GM21825 (cell line): ENCODE results near the gene NEGR1.
"Not testable (repeated sequence)": the region's sequence is repeated elsewhere in the genome, so short reads cannot be mapped to it uniquely, and the experiment has no call there.

Experiments used
- ATAC-seq: cut with Tn5 transposase; IDR thresholded peaks from one replicate; pipeline ENCODE4 v1.9.1; 2021; ENCODE audit warnings: mild to moderate bottlenecking, moderate library complexity; ENCODE audit not compliant: unreplicated experiment

Gene NEGR1

DNA sequence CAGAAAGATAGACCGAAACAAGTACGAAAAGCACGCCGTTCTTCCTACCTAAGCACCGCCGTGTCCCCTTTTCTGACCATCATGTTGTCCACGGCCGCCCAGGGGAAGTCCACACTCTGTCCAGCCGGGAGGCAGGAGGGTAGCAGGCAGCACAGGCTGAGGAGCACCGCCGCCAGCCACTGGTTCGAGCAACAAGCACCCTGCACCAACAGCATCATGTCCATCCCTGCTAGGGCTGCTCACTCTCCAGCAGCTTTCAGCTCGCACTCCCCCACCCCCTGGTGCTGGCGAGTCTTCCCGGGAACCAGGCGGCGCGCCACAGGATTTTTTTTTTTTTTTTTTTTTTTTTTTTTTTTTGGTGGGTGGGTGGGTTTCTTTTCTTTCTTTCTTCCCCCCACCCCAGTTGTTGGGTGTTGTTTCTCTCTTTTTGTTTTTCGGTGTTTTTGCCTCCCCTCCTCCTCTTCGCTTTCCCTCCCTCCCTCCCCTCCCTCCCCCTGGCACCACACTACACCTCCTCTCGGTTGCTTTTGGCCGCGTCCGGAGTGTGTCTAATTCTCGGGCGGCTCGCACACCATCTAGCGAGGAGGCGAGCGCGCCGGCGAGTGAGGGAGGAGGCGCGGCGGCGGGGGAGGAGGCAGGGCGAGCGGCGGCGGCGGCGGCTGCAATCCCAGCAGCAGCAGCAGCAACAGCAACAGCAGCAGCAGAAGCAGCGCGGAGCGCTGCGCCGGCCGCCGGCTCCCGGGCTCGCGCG lies at the start of gene NEGR1:
Gene NEGR1, minus strand, starts transcription at position 269 of the 751 bp plus-strand sequence.
- peak; percentile 81 for ATAC-seq

DNA sequence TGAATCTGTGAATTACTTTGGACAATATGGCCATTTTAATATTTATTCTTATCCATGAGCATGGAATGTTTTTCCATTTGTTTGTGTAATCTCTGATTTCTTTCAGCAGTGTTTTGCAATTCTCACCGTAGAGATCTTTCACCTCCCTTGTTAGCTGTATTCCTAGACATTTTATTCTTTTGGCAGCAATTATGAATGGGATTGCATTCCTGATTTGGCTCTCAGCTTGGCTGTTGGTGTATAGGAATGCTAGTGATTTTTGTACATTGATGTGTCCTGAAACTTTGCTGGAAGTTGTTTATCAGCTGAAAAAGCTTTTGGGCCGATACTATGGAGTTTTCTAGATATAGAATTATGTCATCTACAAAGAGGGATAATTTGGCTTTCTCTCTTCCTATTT lies 44.2 kb upstream of the NEGR1 start:
- no peak for ATAC-seq

GRCh38 chr1:72324451-72324850 lies 42.1 kb upstream of the NEGR1 start:
- ATAC-seq, result no peak

GRCh38 chr1:72322910-72323309 lies 40.6 kb upstream of the NEGR1 start:
- ATAC-seq, result no peak

GRCh38 chr1:72296501-72296900 lies 14.2 kb upstream of the NEGR1 start:
- no peak for ATAC-seq

- ATAC-seq, result no peak
Observed at GRCh38 chr1:72288886-72289285, 6.5 kb upstream of the NEGR1 start.

GRCh38 chr1:72286401-72286800 lies 4.1 kb upstream of the NEGR1 start:
- ATAC-seq, result no peak

DNA sequence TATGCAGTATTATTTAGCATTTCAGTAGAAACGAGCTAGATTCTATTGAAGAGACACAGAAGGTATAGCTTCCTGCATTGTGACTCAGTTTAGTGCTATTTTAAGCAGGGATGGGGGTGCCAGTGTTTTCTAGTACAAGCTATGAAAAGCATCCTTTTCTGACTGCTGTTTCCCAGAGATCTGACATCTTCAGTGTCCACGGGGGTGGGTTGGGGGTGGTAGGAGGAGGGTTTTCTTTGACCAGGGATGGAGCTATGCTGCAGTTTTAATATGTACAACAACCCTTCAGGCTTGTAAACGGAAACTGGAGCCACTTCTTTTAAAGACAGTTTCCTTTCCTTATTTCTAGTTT lies 2.7 kb upstream of the NEGR1 start:
- ATAC-seq, result no peak

- ATAC-seq, result peak; percentile 41
Observed at GRCh38 chr1:72284348-72285073, 2.2 kb upstream of the NEGR1 start.

DNA sequence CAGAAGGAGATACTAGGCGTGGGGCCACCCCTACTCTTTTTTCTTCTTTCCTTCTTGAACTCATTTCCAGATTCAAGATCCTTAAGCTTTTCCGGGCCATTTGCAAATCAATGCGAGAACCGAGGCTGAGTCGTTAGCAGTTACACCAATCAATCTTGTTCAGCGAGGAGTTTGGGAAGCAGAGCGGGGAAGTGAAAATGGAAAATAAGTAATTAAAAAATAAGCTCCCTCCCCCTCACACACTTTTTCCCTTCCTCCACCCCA lies 1.7 kb upstream of the NEGR1 start:
- ATAC-seq, result no peak

DNA sequence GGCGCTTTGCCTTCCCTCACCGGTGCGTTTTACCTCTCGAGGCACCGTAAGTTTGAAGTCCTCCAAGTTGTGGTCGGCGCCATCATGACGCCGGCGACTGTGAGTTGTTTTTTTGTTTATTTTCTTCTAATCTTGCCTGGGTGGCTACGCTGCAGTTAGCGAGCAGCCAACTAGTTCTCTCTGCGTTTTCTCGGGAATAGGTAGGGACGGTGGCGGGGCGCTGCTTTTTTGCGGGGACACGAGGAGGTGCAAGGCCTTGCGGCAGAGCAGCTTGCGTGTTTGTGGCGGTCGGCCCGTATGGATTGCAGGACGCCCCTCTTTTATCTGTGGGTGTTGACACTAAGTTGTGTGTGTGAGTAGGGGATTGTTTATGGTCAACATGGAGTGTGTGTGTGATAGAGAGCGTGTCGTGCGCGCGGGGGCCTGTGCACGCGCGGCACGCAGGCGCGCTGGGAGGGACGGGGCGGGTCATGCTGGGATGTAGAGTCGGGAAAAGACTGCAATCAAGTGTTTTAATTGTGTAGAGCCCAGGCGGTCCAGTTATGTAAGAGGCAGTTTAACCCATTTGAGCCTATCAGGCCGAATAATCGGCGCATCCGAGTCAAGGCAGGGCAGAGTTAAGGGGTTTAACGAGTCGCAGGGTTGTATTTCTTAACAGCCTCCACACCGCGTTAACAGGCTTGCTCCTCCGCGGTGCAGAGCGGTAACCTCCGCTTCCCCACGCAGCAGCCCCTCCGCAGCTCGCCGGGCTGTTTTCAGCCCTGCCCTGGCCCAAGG lies 1.2 kb upstream of the NEGR1 start:
- ATAC-seq, result peak; percentile 4

- peak; percentile 6 for ATAC-seq
Observed at GRCh38 chr1:72283022-72283306, 625 bp upstream of the NEGR1 start.

GRCh38 chr1:72281637-72282270 lies 585 bp downstream of the NEGR1 start:
- no peak for ATAC-seq

DNA sequence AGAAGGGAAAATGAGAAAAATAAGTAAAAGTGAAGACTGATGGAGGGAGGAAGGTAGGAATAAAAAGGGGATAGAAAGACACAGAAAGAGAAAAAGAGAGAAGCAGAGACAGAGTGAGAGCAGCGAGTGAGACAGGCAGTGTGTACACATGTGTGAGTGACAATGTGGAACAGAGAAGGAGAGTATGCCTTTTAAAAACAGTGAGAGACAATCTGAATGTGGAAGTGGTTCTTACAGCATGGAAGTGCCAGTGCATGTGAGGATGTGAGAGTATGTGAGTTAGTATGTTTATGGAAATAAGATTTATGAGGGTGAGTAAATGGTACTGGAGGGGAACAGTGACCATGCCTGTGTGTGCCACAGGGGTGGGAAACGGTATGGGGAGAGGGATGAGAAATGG lies 1.2 kb downstream of the NEGR1 start:
- no peak for ATAC-seq

DNA sequence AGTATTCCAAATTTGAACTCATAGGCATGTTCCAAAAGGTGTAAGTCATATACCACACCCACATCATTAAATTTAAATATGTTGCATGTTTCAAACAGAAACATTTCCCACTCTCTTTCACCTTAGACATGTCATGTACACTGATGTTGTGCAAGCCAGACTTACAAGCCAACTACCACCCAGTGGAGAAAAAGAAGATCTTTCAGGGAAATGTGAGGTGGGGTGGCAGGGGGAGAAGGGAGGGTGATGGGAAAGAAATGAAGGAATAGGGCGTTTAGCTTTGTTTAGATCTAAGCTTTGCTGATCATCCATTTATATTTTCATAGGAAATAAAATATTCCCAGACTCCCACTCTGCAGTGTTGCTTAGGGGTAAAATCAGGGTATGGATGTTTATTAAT lies 1.6 kb downstream of the NEGR1 start:
- no peak for ATAC-seq

DNA sequence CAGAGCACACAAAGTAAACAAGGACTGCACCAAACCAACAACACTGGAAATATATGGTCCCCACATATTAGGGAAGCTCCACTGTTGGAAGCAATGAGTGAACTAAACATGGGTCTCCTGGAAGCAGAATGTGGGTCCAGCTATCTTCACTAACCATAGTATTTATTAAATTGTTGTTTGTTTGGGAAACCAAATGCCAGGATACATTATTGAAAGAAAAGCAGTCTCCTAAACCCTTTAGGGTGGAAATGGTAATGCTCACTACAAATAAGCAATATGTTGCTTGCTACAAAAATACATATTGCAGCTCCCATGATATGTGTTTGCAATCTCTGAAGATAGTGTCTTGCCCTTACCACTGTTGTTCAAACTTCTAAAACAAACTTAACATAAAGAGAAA lies 2.2 kb downstream of the NEGR1 start:
- no peak for ATAC-seq

GRCh38 chr1:72278461-72278860 lies 3.9 kb downstream of the NEGR1 start:
- ATAC-seq, result peak; percentile 43

- no peak for ATAC-seq
Observed at GRCh38 chr1:72271555-72272085, 10.7 kb downstream of the NEGR1 start.

- no peak for ATAC-seq
Observed at GRCh38 chr1:72262735-72263134, 19.6 kb downstream of the NEGR1 start.

- ATAC-seq, result no peak
Observed at GRCh38 chr1:72253132-72253531, 29.2 kb downstream of the NEGR1 start.

DNA sequence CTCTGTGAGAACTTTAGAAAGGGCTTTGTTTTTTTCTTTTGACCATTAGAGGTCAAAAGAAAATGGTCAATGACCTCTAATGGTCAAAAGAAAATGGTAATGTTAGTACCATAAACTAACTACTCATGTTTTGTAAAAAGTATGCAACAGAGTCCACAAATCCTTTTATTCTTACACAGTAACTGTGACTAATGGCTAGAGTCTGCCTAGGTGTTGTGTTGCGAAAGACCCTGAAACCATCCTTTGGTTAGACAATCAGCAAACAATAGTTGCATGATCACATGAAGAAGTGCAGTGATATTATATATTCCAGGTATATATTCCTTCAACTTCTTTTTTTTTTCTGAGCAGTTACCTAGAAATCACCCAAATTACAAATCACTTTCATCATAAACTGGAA lies 40.9 kb downstream of the NEGR1 start:
- ATAC-seq, result no peak

- not testable (repeated sequence) for ATAC-seq
Observed at GRCh38 chr1:72235931-72236330, 46.4 kb downstream of the NEGR1 start.
